G401 (cell line): ENCODE results near the gene MSANTD7. TPM values are rescaled to one million over a fixed set of nuclear protein-coding genes. Genes with fewer than 3 reads are reported as not detected.
"Not testable (repeated sequence)": the region's sequence is repeated elsewhere in the genome, so short reads cannot be mapped to it uniquely, and the experiment has no call there.

Source experiments
- DNase-seq: peaks from one replicate; pipeline ENCODE4 v3.0.0-alpha.2; 2015; ENCODE audit warnings: low spot score
- in situ Hi-C: cut with HindIII; loops from 2 replicates; pipeline ENCODE4 v1.10.0; 2016; ENCODE audit warnings: low sequenced_read_pairs, mixed read lengths
- total RNA-seq: library from RNA; depleted of rRNA; stranded (reverse); fragments of >200 nt; shearing (Covaris generic); gene quantifications from 2 replicates; pipeline ENCODE4 v1.2.3, GENCODE V29; 2014

Gene MSANTD7
- total RNA-seq, 1 experiment from 2014 or later: 34.5 TPM

DNA sequence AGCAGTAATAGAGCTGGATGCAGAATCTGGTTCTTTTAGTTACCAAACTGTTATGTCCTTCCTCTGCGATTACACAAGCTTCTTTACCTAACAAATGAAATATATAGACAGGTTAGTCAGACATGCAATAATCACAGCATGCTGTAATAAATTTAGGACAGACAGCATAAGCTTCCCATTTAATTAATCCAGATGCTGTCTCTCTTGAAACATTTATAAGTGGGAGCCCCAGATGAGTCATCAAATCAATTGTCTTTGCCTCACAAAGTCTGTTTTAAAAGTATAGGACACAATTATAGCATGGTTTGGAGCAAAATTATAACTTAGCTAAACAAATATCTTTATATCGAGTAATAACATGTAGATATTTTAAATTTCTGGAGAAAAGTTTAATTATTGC is 1.9 kb upstream of the MSANTD7 start:
- no peak for DNase-seq
- in situ Hi-C loops: no loop called here

DNA sequence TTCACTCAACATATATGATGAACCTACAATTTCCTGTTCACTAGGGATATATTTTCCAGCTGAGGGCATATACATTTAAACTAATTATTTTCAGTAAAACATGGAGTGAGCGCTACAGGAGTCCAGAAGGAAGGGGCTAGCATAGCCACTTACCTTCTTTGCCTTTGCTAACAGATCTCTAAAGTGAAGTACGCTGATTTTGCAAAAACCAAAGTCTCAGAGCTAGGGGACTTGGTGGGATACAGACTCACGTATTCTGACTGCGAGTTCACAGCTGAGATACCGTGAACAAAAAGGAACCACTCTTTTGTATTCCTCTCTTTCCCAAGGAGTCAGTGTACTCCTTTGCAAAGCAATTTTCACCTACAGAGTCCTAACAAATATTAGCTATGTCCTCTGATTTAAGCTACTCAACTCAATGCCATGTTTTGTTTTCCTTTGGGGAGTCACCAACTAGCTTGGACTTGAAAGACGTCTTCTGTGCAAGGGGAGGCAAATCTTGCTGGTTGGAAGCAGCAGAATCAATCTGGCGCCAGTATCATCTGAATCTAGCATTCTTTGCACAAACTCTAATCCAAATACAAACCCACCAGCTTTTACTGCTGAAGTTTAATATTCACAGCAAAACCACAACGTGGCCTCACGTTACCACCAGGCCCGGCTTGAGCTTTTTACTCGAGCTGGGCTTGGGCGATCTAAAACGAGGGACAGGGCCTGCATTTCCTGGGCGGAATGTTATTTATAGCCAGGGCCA is 926 bp upstream of the MSANTD7 start:
- DNase-seq: no peak
- in situ Hi-C loops: no loop called here

- in situ Hi-C loops: no loop called here
- DNase-seq: peak; percentile 20
Measured at GRCh38 chr10:14838582-14839304, 637 bp downstream of the MSANTD7 start.

- no peak for DNase-seq
Measured at GRCh38 chr10:14839305-14839695, 1.2 kb downstream of the MSANTD7 start.

GRCh38 chr10:14840178-14840577 is 2.1 kb downstream of the MSANTD7 start:
- in situ Hi-C loops: no loop called here

More at GRCh38 chr10:14839305-14839695, 1.2 kb downstream of the MSANTD7 start:
- in situ Hi-C loops: no loop called here

GRCh38 chr10:14843327-14843988 is 5.4 kb downstream of the MSANTD7 start:
- peak; percentile 89 for DNase-seq
- in situ Hi-C loops: no loop called here

More at GRCh38 chr10:14840178-14840577, 2.1 kb downstream of the MSANTD7 start:
- no peak for DNase-seq

- in situ Hi-C loops: no loop called here
- no peak for DNase-seq
Measured at GRCh38 chr10:14844948-14845347, 6.8 kb downstream of the MSANTD7 start.

DNA sequence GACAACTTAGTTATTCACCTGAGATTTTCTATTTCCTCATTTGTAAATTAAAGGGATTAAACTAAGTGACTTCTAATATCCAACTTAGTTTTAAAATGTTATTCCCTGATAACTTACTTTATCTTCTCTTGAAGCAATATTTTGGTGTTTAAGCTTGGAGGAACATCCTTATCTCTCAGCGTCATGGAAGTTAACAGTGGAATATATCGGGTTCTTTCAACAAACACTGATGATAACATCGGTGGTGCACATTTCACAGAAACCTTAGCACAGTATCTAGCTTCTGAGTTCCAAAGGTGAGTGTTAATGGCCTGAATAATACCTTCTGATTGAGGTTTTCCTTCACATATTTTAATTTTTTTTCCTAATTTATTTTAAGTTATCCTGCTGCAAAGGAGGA is 14.1 kb downstream of the MSANTD7 start:
- no peak for DNase-seq
- in situ Hi-C loops: no loop called here

DNA sequence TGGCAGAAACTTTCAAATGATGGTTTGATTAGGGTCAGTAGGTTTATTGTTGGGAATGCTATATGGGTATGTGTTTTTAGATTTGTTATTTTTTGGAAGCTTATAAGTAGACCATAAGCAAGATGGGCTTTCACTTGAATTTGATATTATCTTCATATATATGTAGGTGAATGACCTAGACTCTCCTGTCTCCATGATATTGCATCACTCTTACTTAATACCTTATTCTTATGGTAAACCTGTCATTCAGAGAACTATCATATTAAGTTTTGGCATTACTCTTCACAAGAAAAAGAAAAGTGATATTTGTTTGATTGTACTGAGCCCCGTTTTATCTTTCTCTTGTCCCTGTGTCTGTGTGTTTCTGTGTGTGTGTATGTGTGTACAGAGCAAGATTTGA is 17.3 kb downstream of the MSANTD7 start:
- in situ Hi-C loops: no loop called here
- DNase-seq: no peak

DNA sequence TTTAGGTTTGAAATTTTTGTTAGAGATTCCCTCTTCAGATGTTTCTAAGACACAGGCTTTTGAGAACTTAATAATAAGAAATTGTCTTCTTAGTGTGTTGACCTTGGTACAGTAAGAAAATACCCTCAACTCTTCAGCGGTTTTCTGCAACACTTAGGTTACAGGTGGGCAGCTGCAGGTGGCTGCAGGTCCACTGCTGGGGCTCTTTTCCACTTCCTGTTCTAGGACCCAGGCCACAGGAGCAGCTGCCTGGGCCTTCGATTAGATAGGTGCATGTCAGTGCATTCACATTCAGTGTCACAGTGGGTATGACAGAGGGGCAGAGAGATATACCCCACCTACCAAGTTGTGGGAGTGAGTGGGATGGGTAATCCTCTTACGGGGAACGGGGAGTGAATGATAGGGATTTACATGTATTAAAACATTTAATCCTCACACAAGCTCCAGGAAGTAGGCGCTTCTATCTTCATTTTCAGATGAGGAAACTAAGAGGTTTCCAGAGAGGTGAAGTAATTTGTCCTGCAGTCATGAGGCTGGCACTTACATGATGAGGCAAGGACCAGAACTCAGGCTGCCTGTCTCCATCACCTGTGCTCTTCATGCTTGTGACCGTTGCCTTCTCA is 20.3 kb downstream of the MSANTD7 start:
- in situ Hi-C loops: no loop called here
- no peak for DNase-seq

- in situ Hi-C loops: no loop called here
- no peak for DNase-seq
Measured at GRCh38 chr10:14859043-14859442, 20.9 kb downstream of the MSANTD7 start.

- in situ Hi-C loops: no loop called here
- DNase-seq: no peak
Measured at GRCh38 chr10:14859775-14860174, 21.7 kb downstream of the MSANTD7 start.

DNA sequence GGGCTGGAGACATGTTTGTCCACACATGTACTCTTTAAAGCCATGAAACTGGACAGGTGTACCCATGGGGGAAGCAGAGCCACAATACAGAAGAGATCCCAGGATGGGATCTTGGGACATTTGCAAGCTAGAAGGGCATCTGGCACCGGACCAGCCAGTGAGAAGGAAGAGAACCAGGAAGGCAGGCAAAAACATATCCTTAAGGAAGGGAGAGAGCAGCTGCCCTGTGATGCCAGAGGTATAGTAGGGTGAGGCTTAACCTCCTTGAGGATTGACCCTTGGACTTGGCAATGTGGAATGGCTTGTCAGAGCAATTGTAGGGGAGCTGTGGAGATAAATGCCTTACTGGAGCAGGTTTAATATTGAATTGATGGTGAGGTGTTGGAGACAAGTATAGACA is 22.7 kb downstream of the MSANTD7 start:
- in situ Hi-C loops: no loop called here
- DNase-seq: no peak

GRCh38 chr10:14864466-14864865 is 26.4 kb downstream of the MSANTD7 start:
- DNase-seq, in situ Hi-C loops: not testable (repeated sequence)

DNA sequence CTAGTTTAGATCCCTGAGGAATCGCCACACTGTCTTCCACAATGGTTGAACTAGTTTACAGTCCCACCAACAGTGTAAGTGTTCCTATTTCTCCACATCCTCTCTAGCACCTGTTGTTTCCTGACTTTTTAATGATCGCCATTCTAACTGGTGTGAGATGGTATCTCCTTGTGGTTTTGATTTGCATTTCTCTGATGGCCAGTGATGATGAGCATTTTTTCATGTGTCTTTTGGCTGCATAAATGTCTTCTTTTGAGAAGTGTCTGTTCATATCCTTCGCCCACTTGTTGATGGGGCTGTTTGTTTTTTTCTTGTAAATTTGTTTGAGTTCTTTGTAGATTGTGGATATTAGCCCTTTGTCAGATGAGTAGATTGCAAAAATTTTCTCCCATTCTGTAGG is 26.8 kb downstream of the MSANTD7 start:
- not testable (repeated sequence) for DNase-seq

GRCh38 chr10:14873090-14873760 is 35.1 kb downstream of the MSANTD7 start:
- DNase-seq: no peak
- in situ Hi-C loops: no loop called here

More for the DNA sequence above, 26.8 kb downstream of the MSANTD7 start:
- in situ Hi-C loops: not testable (repeated sequence)

- in situ Hi-C loops: no loop called here
- DNase-seq: no peak
Measured at GRCh38 chr10:14875941-14876340, 37.8 kb downstream of the MSANTD7 start.

- DNase-seq: no peak
- in situ Hi-C loops: no loop called here
Measured at GRCh38 chr10:14876764-14877163, 38.7 kb downstream of the MSANTD7 start.
